HEK293T (cell line): Measurements from ENCODE around the gene CRYZL1.

Experiments used
- CTCF ChIA-PET: fragments of 350-600 bp; formaldehyde crosslinking; extraction: SDS; loops from one replicate; lab custom pipeline; 2021; ENCODE audit warnings: antibody characterized with exemption, inconsistent platforms; lab: Yijun Ruan, JAX
- POLR2A ChIA-PET: fragments of 350-600 bp; formaldehyde crosslinking; extraction: SDS; loops from one replicate; lab custom pipeline; 2020; ENCODE audit warnings: antibody characterized with exemption, inconsistent platforms; lab: Yijun Ruan, JAX
- DNase-seq: peaks from one replicate; pipeline ENCODE4 v3.0.0; 2012; ENCODE audit warnings: mixed read lengths; ENCODE audit errors: extremely low spot score
- ARNT ChIP-seq: fragments of 450-650 bp; IDR thresholded peaks from 2 replicates; pipeline ENCODE4 v1.6.1; 2017; ENCODE audit warnings: mild to moderate bottlenecking
- BHLHE40 ChIP-seq: fragments of 450-650 bp; IDR thresholded peaks from 2 replicates; pipeline ENCODE4 v1.6.1; 2016; ENCODE audit warnings: mild to moderate bottlenecking, moderate library complexity, borderline replicate concordance
- CTBP1 ChIP-seq: fragments of 450-650 bp; IDR thresholded peaks from 2 replicates; pipeline ENCODE4 v1.6.1; 2016; ENCODE audit warnings: borderline replicate concordance
- ELF4 ChIP-seq: fragments of 450-650 bp; IDR thresholded peaks from 2 replicates; pipeline ENCODE4 v1.6.1; 2017; ENCODE audit warnings: antibody characterized with exemption
- FOXA1 ChIP-seq: fragments of 450-650 bp; IDR thresholded peaks from 2 replicates; pipeline ENCODE4 v1.6.1; 2016; ENCODE audit warnings: mild to moderate bottlenecking
- FOXK2 ChIP-seq: fragments of 450-650 bp; IDR thresholded peaks from 2 replicates; pipeline ENCODE4 v1.6.1; 2016; ENCODE audit warnings: mild to moderate bottlenecking
- FOXM1 ChIP-seq: fragments of 450-650 bp; IDR thresholded peaks from 2 replicates; pipeline ENCODE4 v1.6.1; 2017; ENCODE audit warnings: mild to moderate bottlenecking, borderline replicate concordance
- HDGF ChIP-seq: fragments of 450-650 bp; IDR thresholded peaks from 2 replicates; pipeline ENCODE4 v1.6.1; 2017; ENCODE audit warnings: antibody characterized with exemption, borderline replicate concordance
- L3MBTL2 ChIP-seq: fragments of 450-650 bp; conservative IDR thresholded peaks from 2 replicates; pipeline ENCODE4 v1.6.1; 2016; ENCODE audit warnings: mild to moderate bottlenecking
- LEF1 ChIP-seq: fragments of 450-650 bp; IDR thresholded peaks from 2 replicates; pipeline ENCODE4 v1.6.1; 2017; ENCODE audit warnings: mild to moderate bottlenecking, borderline replicate concordance
- NFRKB ChIP-seq: fragments of 450-650 bp; IDR thresholded peaks from 2 replicates; pipeline ENCODE4 v1.6.1; 2016; ENCODE audit warnings: mild to moderate bottlenecking, moderate library complexity
- SP1 ChIP-seq: fragments of 450-650 bp; IDR thresholded peaks from 2 replicates; pipeline ENCODE4 v1.6.1; 2017
- SUZ12 ChIP-seq: fragments of 450-650 bp; IDR thresholded peaks from 2 replicates; pipeline ENCODE4 v1.6.1; 2016; ENCODE audit warnings: mild to moderate bottlenecking
- TARDBP ChIP-seq: fragments of 450-650 bp; IDR thresholded peaks from 2 replicates; pipeline ENCODE4 v1.6.1; 2016
- ZNF384 ChIP-seq: fragments of 450-650 bp; IDR thresholded peaks from 2 replicates; pipeline ENCODE4 v1.6.1; 2016
- TF ChIP-seq, protein P1 (sequence below): fragments of 450-650 bp; IDR thresholded peaks from 2 replicates; pipeline ENCODE4 v1.6.1; 2016

The CRYZL1 gene

DNA sequence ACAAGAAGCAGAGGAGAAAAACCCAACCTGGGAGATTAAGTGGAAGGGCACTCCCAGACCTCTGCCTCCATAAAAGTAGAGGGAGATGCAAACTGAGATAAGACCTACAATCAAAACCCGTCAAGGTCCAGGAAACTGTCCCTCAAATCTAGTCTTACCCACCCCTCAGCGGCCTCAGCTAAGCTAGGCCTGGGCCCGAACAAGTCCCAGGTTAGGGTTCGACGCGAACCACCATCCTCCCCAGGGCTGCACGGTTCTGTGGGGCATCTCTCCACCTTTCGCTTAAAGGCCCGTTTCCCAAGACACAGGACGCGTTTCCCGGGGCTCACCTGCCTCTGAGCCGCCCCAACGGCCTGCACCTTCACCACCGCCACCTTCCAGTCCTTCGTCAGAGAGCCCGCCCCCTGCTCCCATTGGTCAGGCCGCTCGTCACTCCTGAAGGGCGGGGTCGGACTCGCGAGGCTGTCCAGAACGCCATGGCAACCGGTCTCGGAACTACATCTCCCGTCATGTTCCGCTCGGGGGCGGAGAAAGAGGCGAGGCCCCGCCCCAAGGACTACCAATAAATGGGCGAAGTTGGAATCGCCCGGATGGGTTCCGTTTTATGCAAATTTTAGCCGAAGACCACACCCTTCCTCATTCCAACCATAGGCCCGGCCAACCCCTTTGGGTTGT is at the start of gene CRYZL1:
Gene CRYZL1 (minus strand): TSS at position 390 of the 675 bp plus-strand sequence. CDS start 10,190 bp downstream, outside the sequence.
- peak; percentile 84; the same call in 1 of the 2 replicates for TF ChIP-seq HDGF
- no peak; the same call in 1 of the 2 replicates for TF ChIP-seq SP1
- TF ChIP-seq FOXK2, result no peak
- TF ChIP-seq ELF4, result no peak; the same call in 1 of the 2 replicates
- TF ChIP-seq ZNF384, result no peak
- TF ChIP-seq L3MBTL2, result peak; percentile 63
- no peak for TF ChIP-seq ARNT
- TF ChIP-seq, protein P1, sequence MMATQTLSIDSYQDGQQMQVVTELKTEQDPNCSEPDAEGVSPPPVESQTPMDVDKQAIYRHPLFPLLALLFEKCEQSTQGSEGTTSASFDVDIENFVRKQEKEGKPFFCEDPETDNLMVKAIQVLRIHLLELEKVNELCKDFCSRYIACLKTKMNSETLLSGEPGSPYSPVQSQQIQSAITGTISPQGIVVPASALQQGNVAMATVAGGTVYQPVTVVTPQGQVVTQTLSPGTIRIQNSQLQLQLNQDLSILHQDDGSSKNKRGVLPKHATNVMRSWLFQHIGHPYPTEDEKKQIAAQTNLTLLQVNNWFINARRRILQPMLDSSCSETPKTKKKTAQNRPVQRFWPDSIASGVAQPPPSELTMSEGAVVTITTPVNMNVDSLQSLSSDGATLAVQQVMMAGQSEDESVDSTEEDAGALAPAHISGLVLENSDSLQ, result peak; percentile 99
- TF ChIP-seq FOXA1, result no peak
- no peak for TF ChIP-seq LEF1
- TF ChIP-seq SUZ12, result no peak
- no peak for TF ChIP-seq NFRKB
- TF ChIP-seq CTBP1, result no peak
- no peak for TF ChIP-seq TARDBP
- no peak for TF ChIP-seq FOXM1
- CTCF ChIA-PET, result no interaction called here
- peak; percentile 99 for DNase-seq
- POLR2A ChIA-PET, result interaction anchor here (0.8 to 1.5 kb wide), 4 partner anchors 10 to 208 kb away, joined by 3 to 4 read pairs (median 4); partner anchors contain the start of gene DONSON

DNA sequence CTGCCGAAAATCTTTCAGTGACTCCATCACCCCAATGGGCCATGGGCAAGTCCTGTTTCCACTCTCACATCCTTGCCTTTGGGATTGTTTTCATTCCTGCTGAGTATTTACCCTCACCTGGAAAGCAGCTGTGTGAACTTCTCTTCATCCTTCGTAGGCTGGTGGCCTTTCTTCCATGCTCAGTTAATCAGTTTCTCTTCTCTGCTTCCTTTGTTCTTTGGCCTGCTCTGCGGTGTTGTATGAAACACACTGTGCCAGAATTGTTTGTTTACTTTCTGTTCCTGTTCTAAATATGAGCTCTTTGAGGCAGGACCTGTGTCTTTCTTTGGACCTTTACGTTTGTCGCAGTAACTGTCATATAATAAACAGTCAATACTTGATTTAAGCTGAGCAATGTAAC is 49.3 kb upstream of the CRYZL1 start:
- no peak for TF ChIP-seq FOXK2
- TF ChIP-seq ARNT, result no peak
- no peak for TF ChIP-seq FOXA1
- no peak for TF ChIP-seq FOXM1
- no peak for TF ChIP-seq CTBP1
- no peak for TF ChIP-seq BHLHE40
- no peak for TF ChIP-seq NFRKB
- TF ChIP-seq LEF1, result no peak
- TF ChIP-seq TARDBP, result no peak
- no peak for TF ChIP-seq SP1
- no peak for TF ChIP-seq ZNF384
- no peak for TF ChIP-seq ELF4
- no peak for TF ChIP-seq SUZ12
- TF ChIP-seq HDGF, result no peak
- TF ChIP-seq, protein P1, result no peak
- no peak for TF ChIP-seq L3MBTL2
- DNase-seq, result no peak
- CTCF ChIA-PET, result interaction anchor here (0.7 kb wide), 2 partner anchors 148 to 203 kb away, joined by 3 read pairs; no protein-coding TSS in a partner anchor
- POLR2A ChIA-PET, result no interaction called here

DNA sequence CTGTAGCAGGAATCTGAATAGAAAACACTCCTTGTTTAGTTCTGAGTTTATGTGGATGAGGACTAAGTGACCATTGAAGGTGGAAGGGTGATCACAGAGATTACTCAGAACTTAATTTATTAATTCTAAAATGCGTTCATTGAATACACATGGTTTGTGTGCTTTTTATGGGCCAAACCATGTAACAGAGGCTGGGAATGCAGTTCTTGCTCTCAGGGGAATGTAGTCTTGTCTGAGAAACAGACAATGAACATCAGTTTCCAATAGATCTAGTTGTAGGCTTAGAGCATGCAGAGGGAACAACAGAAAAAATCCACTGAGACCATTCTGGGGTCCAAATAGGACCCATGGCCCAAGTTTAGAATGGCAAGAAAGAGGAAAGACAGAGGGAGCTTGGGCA is 46.8 kb upstream of the CRYZL1 start:
- TF ChIP-seq ZNF384, result no peak
- TF ChIP-seq ARNT, result no peak
- no peak for TF ChIP-seq FOXM1
- TF ChIP-seq CTBP1, result no peak
- no peak for TF ChIP-seq HDGF
- TF ChIP-seq, protein P1, result no peak
- no peak for TF ChIP-seq ELF4
- ChIA-PET POLR2A (no interaction called here), CTCF (no interaction called here)
- no peak for DNase-seq

DNA sequence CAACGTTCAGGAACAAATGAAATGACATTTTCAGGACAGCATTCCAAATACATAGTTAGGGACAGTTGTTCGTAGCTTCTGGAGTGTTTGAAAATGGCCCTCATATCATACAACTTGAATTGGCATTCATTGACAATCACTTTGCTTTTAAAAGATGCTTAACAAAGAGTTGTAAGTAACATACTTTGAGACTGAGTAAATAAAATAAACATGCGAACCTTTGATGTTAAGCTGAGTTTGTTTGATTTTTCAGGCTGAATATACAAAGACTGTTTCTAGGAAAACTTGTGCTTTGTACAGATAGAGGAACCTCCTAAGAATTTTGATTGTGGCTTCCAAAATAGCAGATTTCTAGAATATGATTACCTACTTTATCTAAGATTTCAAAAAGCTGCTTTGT is 46.1 kb upstream of the CRYZL1 start:
- ChIA-PET POLR2A (no interaction called here), CTCF (interaction anchor here (0.7 kb wide), 1 partner anchor 28 kb away, joined by 3 read pairs; no protein-coding TSS in a partner anchor)
- no peak for TF ChIP-seq FOXA1
- no peak for DNase-seq

DNA sequence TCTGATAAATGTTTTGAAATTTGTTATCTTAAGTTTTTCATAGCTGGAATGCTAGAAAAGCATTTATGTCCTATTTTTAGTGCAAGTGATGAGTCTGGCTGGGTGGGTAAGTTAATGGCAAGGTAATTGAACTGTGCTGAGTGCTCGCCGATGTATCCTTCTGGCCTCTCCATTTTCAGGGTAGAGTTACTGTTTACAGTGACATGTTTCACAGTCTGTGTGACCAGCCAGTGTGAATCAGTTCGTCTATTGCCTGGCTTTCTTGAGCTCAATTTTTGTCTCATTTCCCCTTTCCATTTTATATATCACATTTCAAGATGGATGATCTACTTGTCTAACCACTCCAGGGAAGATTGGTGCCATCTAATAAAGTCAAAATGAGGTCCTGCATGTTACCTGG is 44.8 kb upstream of the CRYZL1 start:
- TF ChIP-seq ARNT, result no peak
- TF ChIP-seq SP1, result no peak
- TF ChIP-seq LEF1, result no peak
- no peak for TF ChIP-seq FOXM1
- TF ChIP-seq FOXK2, result no peak
- TF ChIP-seq BHLHE40, result no peak
- TF ChIP-seq L3MBTL2, result no peak
- TF ChIP-seq NFRKB, result no peak
- TF ChIP-seq ZNF384, result no peak
- TF ChIP-seq FOXA1, result no peak
- TF ChIP-seq CTBP1, result no peak
- TF ChIP-seq TARDBP, result no peak
- TF ChIP-seq, protein P1, result no peak
- no peak for TF ChIP-seq SUZ12
- no peak for TF ChIP-seq HDGF
- TF ChIP-seq ELF4, result no peak
- CTCF ChIA-PET, result interaction anchor here (1.2 kb wide), 1 partner anchor 81 kb away, joined by 3 read pairs; no protein-coding TSS in a partner anchor
- POLR2A ChIA-PET, result no interaction called here
- DNase-seq, result no peak
